Loucy (cell line): ENCODE results near the gene COX7A2.

Experiments
- H2AFZ ChIP-seq: fragments of 200-600 bp; sonication (generic); 2 replicates; pipeline ENCODE4 v1.6.0; 2016; ENCODE audit warnings: antibody characterized with exemption, mild to moderate bottlenecking, low read length, moderate library complexity
- H3F3A ChIP-seq: fragments of 200-600 bp; 2 replicates; pipeline ENCODE4 v1.6.0; 2016; ENCODE audit warnings: antibody characterized with exemption, low read depth, mild to moderate bottlenecking
- H3K27me3 ChIP-seq: fragments of 200-600 bp; sonication (generic); 2 replicates; pipeline ENCODE4 v1.6.1; 2014; ENCODE audit warnings: low read length, mild to moderate bottlenecking; ENCODE audit not compliant: insufficient read depth, poor library complexity, severe bottlenecking
- H3K36me3 ChIP-seq: fragments of 200-600 bp; sonication (generic); 2 replicates; pipeline ENCODE4 v1.6.1; 2016; ENCODE audit warnings: low read length; ENCODE audit not compliant: insufficient read depth
- H3K4me1 ChIP-seq: fragments of 200-600 bp; sonication (generic); 2 replicates; pipeline ENCODE4 v1.5.1; 2014; ENCODE audit warnings: low read length, mild to moderate bottlenecking; ENCODE audit not compliant: insufficient read depth, poor library complexity, severe bottlenecking
- H3K4me2 ChIP-seq: fragments of 200-600 bp; sonication (generic); 2 replicates; pipeline ENCODE4 v1.6.0; 2014; ENCODE audit warnings: antibody characterized with exemption, low read length, low read depth, mild to moderate bottlenecking; ENCODE audit not compliant: poor library complexity, severe bottlenecking
- H3K4me3 ChIP-seq: fragments of 200-600 bp; sonication (generic); 2 replicates; pipeline ENCODE4 v1.5.1; 2014; ENCODE audit warnings: low read length, mild to moderate bottlenecking, mixed read lengths; ENCODE audit not compliant: poor library complexity, severe bottlenecking
- H3K79me2 ChIP-seq: fragments of 200-600 bp; sonication (generic); 2 replicates; pipeline ENCODE4 v1.6.1; 2014; ENCODE audit warnings: low read length; ENCODE audit not compliant: insufficient read depth
- H3K9ac ChIP-seq: fragments of 200-600 bp; sonication (generic); 2 replicates; pipeline ENCODE4 v1.6.0; 2014; ENCODE audit warnings: mild to moderate bottlenecking, low read depth, low read length, moderate library complexity; ENCODE audit not compliant: poor library complexity, severe bottlenecking
- H3K9me2 ChIP-seq: fragments of 200-600 bp; sonication (generic); replicated peaks from 2 replicates; pipeline ENCODE4 v1.6.1; 2016; ENCODE audit warnings: low read depth, low read length, mixed read lengths
- H3K9me3 ChIP-seq: fragments of 200-600 bp; sonication (generic); 2 replicates; pipeline ENCODE4 v1.6.1; 2014; ENCODE audit warnings: mild to moderate bottlenecking, antibody characterized with exemption, low read length, low read depth; ENCODE audit not compliant: insufficient read depth
- H4K20me1 ChIP-seq: fragments of 200-600 bp; sonication (generic); 2 replicates; pipeline ENCODE4 v1.6.0; 2014; ENCODE audit warnings: antibody characterized with exemption, low read length, mild to moderate bottlenecking; ENCODE audit not compliant: insufficient read depth, poor library complexity, severe bottlenecking
- EZH2phosphoT487 ChIP-seq: fragments of 200-600 bp; IDR thresholded peaks from 2 replicates; pipeline ENCODE4 v1.6.1; 2018; ENCODE audit warnings: antibody characterized with exemption, mild to moderate bottlenecking, moderate library complexity, borderline replicate concordance
- TF ChIP-seq, protein P1 (sequence below): fragments of 200-600 bp; sonication (generic); conservative IDR thresholded peaks from 2 replicates; pipeline ENCODE4 v1.5.1; 2014; ENCODE audit warnings: mild to moderate bottlenecking, antibody characterized with exemption, low read length

Gene COX7A2

GRCh38 chr6:75287424-75287823 lies 43.8 kb upstream of the COX7A2 start:
- H3K4me3 ChIP-seq, result peak overlapping the region; percentile 92
- no peak for TF ChIP-seq EZH2phosphoT487
- TF ChIP-seq, protein P1, sequence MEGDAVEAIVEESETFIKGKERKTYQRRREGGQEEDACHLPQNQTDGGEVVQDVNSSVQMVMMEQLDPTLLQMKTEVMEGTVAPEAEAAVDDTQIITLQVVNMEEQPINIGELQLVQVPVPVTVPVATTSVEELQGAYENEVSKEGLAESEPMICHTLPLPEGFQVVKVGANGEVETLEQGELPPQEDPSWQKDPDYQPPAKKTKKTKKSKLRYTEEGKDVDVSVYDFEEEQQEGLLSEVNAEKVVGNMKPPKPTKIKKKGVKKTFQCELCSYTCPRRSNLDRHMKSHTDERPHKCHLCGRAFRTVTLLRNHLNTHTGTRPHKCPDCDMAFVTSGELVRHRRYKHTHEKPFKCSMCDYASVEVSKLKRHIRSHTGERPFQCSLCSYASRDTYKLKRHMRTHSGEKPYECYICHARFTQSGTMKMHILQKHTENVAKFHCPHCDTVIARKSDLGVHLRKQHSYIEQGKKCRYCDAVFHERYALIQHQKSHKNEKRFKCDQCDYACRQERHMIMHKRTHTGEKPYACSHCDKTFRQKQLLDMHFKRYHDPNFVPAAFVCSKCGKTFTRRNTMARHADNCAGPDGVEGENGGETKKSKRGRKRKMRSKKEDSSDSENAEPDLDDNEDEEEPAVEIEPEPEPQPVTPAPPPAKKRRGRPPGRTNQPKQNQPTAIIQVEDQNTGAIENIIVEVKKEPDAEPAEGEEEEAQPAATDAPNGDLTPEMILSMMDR, result no peak

GRCh38 chr6:75286955-75287354 lies 43.4 kb upstream of the COX7A2 start:
- Histone ChIP-seq H3K9ac (peak overlapping the region; percentile 20), H3K9me3 (no peaks in the 10 kb centered on the region), H3K9me2 (no peaks in the 10 kb centered on the region), H3K4me3 (peak overlapping the region; percentile 92), H4K20me1 (peaks cover 25% of the 10 kb centered on the region), H3K4me2 (peak overlapping the region; percentile 89), H3K36me3 (no peaks in the 10 kb centered on the region), H3K79me2 (peaks cover 41% of the 10 kb centered on the region), H3F3A (no peaks in the 10 kb centered on the region), H2AFZ (no peak overlapping the region), H3K4me1 (peaks cover 36% of the 10 kb centered on the region), H3K27me3 (no peaks in the 10 kb centered on the region)
- TF ChIP-seq, protein P1, result no peak
- TF ChIP-seq EZH2phosphoT487, result no peak

More at GRCh38 chr6:75287424-75287823, 43.8 kb upstream of the COX7A2 start:
- peaks cover 34% of the 10 kb centered on the region for H3K4me1 ChIP-seq
- H3K27me3 ChIP-seq, result no peaks in the 10 kb centered on the region
- H2AFZ ChIP-seq, result no peak overlapping the region
- H3K79me2 ChIP-seq, result peaks cover 37% of the 10 kb centered on the region
- H3K9me2 ChIP-seq, result no peaks in the 10 kb centered on the region
- no peaks in the 10 kb centered on the region for H3F3A ChIP-seq
- peaks cover 20% of the 10 kb centered on the region for H4K20me1 ChIP-seq
- no peaks in the 10 kb centered on the region for H3K9me3 ChIP-seq
- H3K36me3 ChIP-seq, result no peaks in the 10 kb centered on the region
- peak overlapping the region; percentile 20 for H3K9ac ChIP-seq
- peak overlapping the region; percentile 89 for H3K4me2 ChIP-seq

DNA sequence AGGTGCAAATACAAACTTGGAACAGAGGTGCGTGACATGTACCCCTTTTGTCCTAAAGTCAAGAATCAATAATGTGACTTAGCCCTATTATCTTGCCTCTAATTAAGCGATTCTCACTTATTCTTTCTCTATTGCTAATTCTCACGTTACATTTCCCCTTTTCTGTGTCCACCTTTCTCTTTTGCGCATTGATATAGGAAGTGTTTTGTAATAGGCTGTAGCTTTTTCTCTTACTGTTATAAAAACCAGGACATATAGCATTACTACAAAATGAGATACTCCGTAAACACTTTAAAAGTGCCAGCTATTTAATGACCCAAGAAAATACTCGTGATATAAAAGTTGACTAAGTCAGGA lies 41.7 kb upstream of the COX7A2 start:
- peak overlapping the region; percentile 87 for H3K9ac ChIP-seq
- H2AFZ ChIP-seq, result peak overlapping the region; percentile 78
- H3K36me3 ChIP-seq, result no peaks in the 10 kb centered on the region
- H3K4me2 ChIP-seq, result peak overlapping the region; percentile 89
- TF ChIP-seq, protein P1, result no peak
- TF ChIP-seq EZH2phosphoT487, result no peak
- H3K27me3 ChIP-seq, result no peaks in the 10 kb centered on the region
- H4K20me1 ChIP-seq, result peaks cover 42% of the 10 kb centered on the region
- peaks cover 49% of the 10 kb centered on the region for H3K4me1 ChIP-seq
- H3K4me3 ChIP-seq, result peak overlapping the region; percentile 92
- no peaks in the 10 kb centered on the region for H3K9me3 ChIP-seq
- H3F3A ChIP-seq, result no peaks in the 10 kb centered on the region
- H3K9me2 ChIP-seq, result no peaks in the 10 kb centered on the region
- H3K79me2 ChIP-seq, result peaks cover 57% of the 10 kb centered on the region
